Liver (tissue), 9 donors: Measurements from ENCODE around the gene PPP2R3B. TPM values are rescaled to one million over a fixed set of nuclear protein-coding genes. Genes with fewer than 3 reads are reported as not detected.
A peak's percentile ranks its signal among the peaks of the same experiment; 100 is the strongest.

Source experiments
- DNase-seq: peaks from one replicate; pipeline ENCODE4 v3.0.0-alpha.2; 2017; ENCODE audit warnings: low spot score
- H3K27ac ChIP-seq, 2 donors: one replicate each; pipeline ENCODE4 v1.7.0; 2013; ENCODE audit warnings: inconsistent platforms in 2 of 2, low read length in 2 of 2, control low read depth in 1 of 2, low read depth in 1 of 2, mild to moderate bottlenecking in 1 of 2
- H3K27me3 ChIP-seq, 4 donors: one replicate each; pipeline versions ENCODE4 v1.6.1 to v1.7.0; 2013; ENCODE audit warnings: low read length in 3 of 4, inconsistent platforms in 1 of 4, mild to moderate bottlenecking in 1 of 4, moderate library complexity in 1 of 4; ENCODE audit not compliant: control insufficient read depth in 4 of 4, insufficient read depth in 4 of 4
- H3K36me3 ChIP-seq, 4 donors: one replicate each; pipeline versions ENCODE4 v1.6.1 to v1.7.0; 2013; ENCODE audit warnings: low read length in 3 of 4, mild to moderate bottlenecking in 3 of 4, low read depth in 1 of 4, moderate library complexity in 1 of 4; ENCODE audit not compliant: control insufficient read depth in 4 of 4, insufficient read depth in 3 of 4
- H3K4me1 ChIP-seq, 4 donors: one replicate each; pipeline versions ENCODE4 v1.6.1 to v1.7.0; 2013; ENCODE audit warnings: low read length in 3 of 4, mild to moderate bottlenecking in 3 of 4, moderate library complexity in 1 of 4; ENCODE audit not compliant: control insufficient read depth in 4 of 4, insufficient read depth in 4 of 4
- H3K4me3 ChIP-seq, 3 donors: one replicate each; pipeline versions ENCODE4 v1.6.1 to v1.7.0; 2013; ENCODE audit warnings: low read length in 3 of 3, control low read depth in 1 of 3, low read depth in 1 of 3, mild to moderate bottlenecking in 1 of 3
- H3K9ac ChIP-seq, 2 donors: one replicate each; pipeline ENCODE4 v1.7.0; 2013; ENCODE audit warnings: low read length in 2 of 2, mild to moderate bottlenecking in 2 of 2, moderate library complexity in 2 of 2, control low read depth in 1 of 2, low read depth in 1 of 2
- H3K9me3 ChIP-seq, 4 donors: one replicate each; pipeline versions ENCODE4 v1.6.1 to v1.7.0; 2013; ENCODE audit warnings: low read length in 3 of 4; ENCODE audit not compliant: control insufficient read depth in 4 of 4
- ATF3 ChIP-seq: IDR thresholded peaks from 2 replicates; pipeline ENCODE4 v1.6.1; 2016; ENCODE audit warnings: antibody characterized with exemption
- CTCF ChIP-seq: fragments of 150-350 bp; IDR thresholded peaks from 2 replicates; pipeline ENCODE4 v1.5.1; 2017; ENCODE audit warnings: improper control_type of control experiment, low read depth, low read length; ENCODE audit not compliant: missing input control
- EGR1 ChIP-seq, 2 donors: IDR thresholded peaks; 2 replicates each; pipeline ENCODE4 v1.6.1; 2016 to 2018; ENCODE audit warnings: antibody characterized with exemption in 2 of 2, low read depth in 2 of 2
- FOXA1 ChIP-seq: IDR thresholded peaks from 2 replicates; pipeline ENCODE4 v1.6.1; 2016; ENCODE audit warnings: antibody characterized with exemption
- FOXA2 ChIP-seq: IDR thresholded peaks from 2 replicates; pipeline ENCODE4 v1.6.1; 2016; ENCODE audit warnings: antibody characterized with exemption
- GABPA ChIP-seq, 2 donors: IDR thresholded peaks in 1 of 2; conservative IDR thresholded peaks in 1 of 2; 2 replicates each; pipeline ENCODE4 v1.6.1; 2016; ENCODE audit warnings: antibody characterized with exemption in 2 of 2, mild to moderate bottlenecking in 1 of 2, moderate library complexity in 1 of 2
- HNF4A ChIP-seq, 2 donors: conservative IDR thresholded peaks; 2 replicates each; pipeline ENCODE4 v1.6.1; 2016; ENCODE audit warnings: antibody characterized with exemption in 2 of 2, mild to moderate bottlenecking in 2 of 2
- NR2F2 ChIP-seq: IDR thresholded peaks from 2 replicates; pipeline ENCODE4 v1.6.1; 2016; ENCODE audit warnings: antibody characterized with exemption
- REST ChIP-seq: IDR thresholded peaks from 2 replicates; pipeline ENCODE4 v1.6.1; 2016; ENCODE audit warnings: antibody characterized with exemption, mild to moderate bottlenecking
- RXRA ChIP-seq, 2 donors: IDR thresholded peaks; 2 replicates each; pipeline ENCODE4 v1.6.1; 2017 to 2018; ENCODE audit warnings: antibody characterized with exemption in 2 of 2, mild to moderate bottlenecking in 1 of 2
- TAF1 ChIP-seq: conservative IDR thresholded peaks from 2 replicates; pipeline ENCODE4 v1.6.1; 2016; ENCODE audit warnings: antibody characterized with exemption, mild to moderate bottlenecking
- ZBTB33 ChIP-seq: IDR thresholded peaks from 2 replicates; pipeline ENCODE4 v1.6.1; 2016; ENCODE audit warnings: antibody characterized with exemption
- WGBS: extraction: QIAGEN DNeasy Blood & Tissue Kit; methylation state at CpG from one replicate; pipeline ENCODE4 v1.1.7; 2013; 5-methylcytosine and 5-hydroxymethylcytosine counted together
- polyA plus RNA-seq, 2 donors: library from polyadenylated mRNA; stranded (reverse) in 1 of 2; unstranded in 1 of 2; fragments of 200-250 nt in 1 of 2; fragments of >200 nt in 1 of 2; fragmentation: Nextera tagmentation in 1 of 2; extraction: Ambion mirVana in 1 of 2; gene quantifications; one replicate each; pipeline versions ENCODE4 v1.2.1 to v1.2.3, GENCODE V29; 2013 to 2015
- total RNA-seq, 2 donors: library from RNA; depleted of rRNA; stranded (reverse); fragments of >200 nt; gene quantifications; one replicate each; pipeline ENCODE4 v1.2.3, GENCODE V29; 2014
- donor health status: healthy.
- donor health status: healthy.
- donor health status: healthy.
- donor health status: healthy.
- donor health status: healthy.

The PPP2R3B gene
- total and polyA plus RNA-seq, 4 donors = 1.2 to 8.2 (median 4.3) TPM

GRCh38 chrX:349702-350101 is 37.0 kb downstream of the PPP2R3B start:
- Histone ChIP-seq H3K4me1 (no peaks in the 10 kb centered on the region), H3K4me3 (no peak overlapping the region), H3K9ac (no peak overlapping the region), H3K9me3 (no peaks in the 10 kb centered on the region), H3K27me3 (no peaks in the 10 kb centered on the region), H3K36me3 (peaks cover 0 to 3% (median 1%) of the 10 kb centered on the region in 4 donors), H3K27ac (no peak overlapping the region)
- DNase-seq = no peak
- TF ChIP-seq GABPA (IDR thresholded peaks at IDR 0.05 in 1 of 2, conservative IDR thresholded peaks at IDR 0.05 in 1 of 2) (no peak), RXRA (IDR thresholded peaks at IDR 0.05) (no peak), NR2F2 (no peak), FOXA1 (no peak), HNF4A (conservative IDR thresholded peaks at IDR 0.05) (no peak), FOXA2 (no peak)
- 76% methylated on average over 10 of the region's 10 CpGs for WGBS

- H3K36me3 ChIP-seq = peaks cover 0 to 3% (median 1%) of the 10 kb centered on the region in 4 donors
- no peak overlapping the region for H3K27ac ChIP-seq
- no peak for TF ChIP-seq REST
- no peak for TF ChIP-seq TAF1
- no peak for TF ChIP-seq CTCF
- TF ChIP-seq FOXA2 = no peak
- no peak for TF ChIP-seq EGR1 (IDR thresholded peaks at IDR 0.05; ENCODE audit: low read depth in 2 of 2)
- H3K9me3 ChIP-seq = no peaks in the 10 kb centered on the region
- H3K4me3 ChIP-seq = no peak overlapping the region
- H3K4me1 ChIP-seq = no peaks in the 10 kb centered on the region
- WGBS = 86% methylated on average over 18 of the region's 18 CpGs
- DNase-seq = no peak
- H3K27me3 ChIP-seq = no peaks in the 10 kb centered on the region
- H3K9ac ChIP-seq = no peak overlapping the region
Measured at GRCh38 chrX:349196-349595, 37.5 kb downstream of the PPP2R3B start.

- Histone ChIP-seq H3K27ac (no peak overlapping the region), H3K4me1 (no peaks in the 10 kb centered on the region), H3K4me3 (no peak overlapping the region), H3K27me3 (no peaks in the 10 kb centered on the region), H3K9me3 (no peaks in the 10 kb centered on the region), H3K9ac (no peak overlapping the region), H3K36me3 (peaks cover 0 to 3% (median 1%) of the 10 kb centered on the region in 4 donors)
- DNase-seq = no peak
- 76% methylated on average over 11 of the region's 11 CpGs for WGBS
- TF ChIP-seq ATF3 = no peak
- peak; percentile 60 for TF ChIP-seq NR2F2
- no peak for TF ChIP-seq ZBTB33
- no peak for TF ChIP-seq FOXA1
Measured at GRCh38 chrX:348461-349117, 38.1 kb downstream of the PPP2R3B start.
